Activated T-cell treated with anti-CD3 and anti-CD28 coated beads, Interleukin-2, amount 50 U/mL, for 48 hours (primary cell): ENCODE measurements around the gene RNASE11.
"Not testable (repeated sequence)": the region's sequence is repeated elsewhere in the genome, so short reads cannot be mapped to it uniquely, and the experiment has no call there.

Experiments used
- DNase-seq, 2 experiments: peaks; one replicate each; pipeline ENCODE4 v3.0.0-alpha.2; 2020

The RNASE11 gene

DNA sequence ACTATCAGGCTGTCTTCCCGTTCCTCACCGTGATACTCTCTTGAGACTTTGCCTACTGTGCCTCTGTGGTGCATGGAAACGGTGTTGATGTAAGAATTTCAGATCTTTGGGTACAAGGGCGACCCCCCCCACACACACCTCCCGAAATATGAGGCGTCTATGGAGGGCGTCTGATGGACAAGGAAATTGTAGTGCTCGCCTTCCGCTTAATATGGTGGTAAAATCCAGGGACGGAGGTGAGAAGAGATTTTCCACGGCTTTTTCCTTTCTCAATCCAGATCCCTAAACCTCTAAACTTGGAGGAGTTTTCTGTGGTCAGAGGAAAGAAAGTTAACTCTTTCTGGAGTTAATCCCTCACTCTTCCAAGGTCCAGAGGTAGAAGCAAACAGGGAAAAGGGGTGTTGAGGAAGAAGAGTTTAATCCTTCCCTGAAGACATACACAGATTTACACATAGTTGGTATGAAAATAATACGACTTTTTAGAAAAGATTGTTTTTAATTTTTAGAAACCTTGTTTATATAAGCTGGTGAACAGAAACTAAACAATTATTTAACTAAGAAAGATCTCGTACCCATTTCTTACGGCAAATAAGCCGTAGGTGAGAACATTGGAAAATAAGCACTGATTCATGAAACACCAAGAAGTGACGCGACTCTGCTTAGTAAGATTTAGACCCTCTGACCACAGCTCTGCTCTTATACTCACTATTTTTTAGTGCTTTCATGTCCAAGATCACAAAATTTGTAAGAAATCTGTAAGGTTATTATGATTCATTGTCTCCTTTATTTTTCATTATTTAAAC, 26.4 kb upstream of the RNASE11 start:
- DNase-seq = no peak

DNA sequence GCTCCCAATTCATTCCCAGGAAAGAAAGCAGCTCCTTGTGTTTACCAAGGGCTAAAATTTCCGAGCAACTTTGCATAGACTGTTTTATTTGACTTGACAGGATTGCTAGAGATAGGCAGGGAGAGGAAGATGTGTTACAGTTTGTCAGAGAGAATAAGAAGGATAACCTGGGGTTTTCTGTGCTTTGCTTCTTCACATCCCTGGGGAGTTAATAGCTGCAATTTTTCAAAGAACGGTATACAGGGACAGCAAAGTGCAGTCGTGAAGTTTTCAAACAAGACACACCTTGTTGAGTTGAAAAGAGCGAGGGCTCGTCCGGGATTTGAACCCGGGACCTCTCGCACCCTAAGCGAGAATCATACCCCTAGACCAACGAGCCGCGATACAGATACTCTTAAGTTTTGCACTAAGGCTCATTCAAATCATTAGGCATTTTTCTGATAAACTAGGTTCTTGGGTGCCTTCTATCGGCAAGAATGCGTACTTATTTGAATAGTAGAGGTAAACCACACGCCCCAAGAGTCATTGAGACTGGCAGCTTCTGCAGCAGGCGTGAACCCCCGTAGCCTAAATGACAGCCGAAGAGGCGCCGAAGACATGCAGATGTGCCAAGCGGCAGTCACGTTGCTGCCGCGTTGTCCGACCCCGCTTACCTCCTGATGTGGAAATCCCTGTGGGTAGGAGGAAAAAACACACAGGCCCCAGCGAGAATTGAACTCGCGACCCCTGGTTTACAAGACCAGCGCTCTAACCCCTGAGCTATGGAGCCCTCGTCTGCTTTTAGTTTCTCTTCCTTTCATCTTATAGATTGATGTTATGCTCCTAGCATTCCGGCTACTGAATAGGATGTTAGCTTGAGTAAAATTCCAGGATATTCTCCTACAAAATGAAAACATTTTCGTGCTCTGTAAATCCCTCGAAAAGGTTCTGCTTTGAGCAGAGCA, 25.6 kb upstream of the RNASE11 start:
- DNase-seq = peak; percentile 90 to 91

DNA sequence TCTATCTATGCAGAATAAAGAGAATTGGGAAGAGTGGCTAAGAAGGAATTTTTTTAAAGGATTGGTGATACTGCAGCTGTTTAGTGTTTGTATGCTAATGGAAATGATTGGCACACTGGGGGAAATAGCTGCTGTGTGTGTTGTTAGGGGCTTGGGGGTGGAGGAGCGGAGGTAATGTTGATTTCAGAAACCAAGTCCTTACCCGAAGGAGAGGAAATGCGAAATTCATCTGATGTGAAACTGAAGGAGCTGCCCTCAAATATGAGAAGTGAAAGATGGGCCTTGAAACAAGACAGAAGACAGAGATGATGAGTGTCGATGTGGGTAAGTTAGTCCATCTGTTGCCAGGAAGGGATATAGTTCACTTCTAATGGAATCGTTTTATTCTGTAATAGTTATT, 24.6 kb upstream of the RNASE11 start:
- no peak for DNase-seq

DNA sequence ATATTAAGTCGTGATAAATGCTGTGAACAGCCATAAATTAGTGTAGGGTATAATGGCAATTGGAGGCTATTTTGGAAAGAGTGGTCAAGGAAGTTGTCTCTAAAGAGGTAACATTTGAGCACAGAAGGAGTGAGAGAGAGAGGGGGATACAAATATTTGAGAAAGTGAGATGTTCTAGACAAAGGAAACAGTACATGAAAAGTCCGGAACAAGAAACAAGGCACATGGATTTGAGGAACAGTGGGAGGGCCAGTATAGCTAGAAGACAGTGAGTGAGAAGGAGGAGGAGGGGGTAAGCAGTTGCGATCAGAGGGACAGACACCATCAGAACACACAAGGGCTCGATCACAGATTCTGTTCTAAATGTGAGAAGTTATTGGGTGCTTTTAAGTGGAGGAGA, 23.5 kb upstream of the RNASE11 start:
- no peak for DNase-seq

DNA sequence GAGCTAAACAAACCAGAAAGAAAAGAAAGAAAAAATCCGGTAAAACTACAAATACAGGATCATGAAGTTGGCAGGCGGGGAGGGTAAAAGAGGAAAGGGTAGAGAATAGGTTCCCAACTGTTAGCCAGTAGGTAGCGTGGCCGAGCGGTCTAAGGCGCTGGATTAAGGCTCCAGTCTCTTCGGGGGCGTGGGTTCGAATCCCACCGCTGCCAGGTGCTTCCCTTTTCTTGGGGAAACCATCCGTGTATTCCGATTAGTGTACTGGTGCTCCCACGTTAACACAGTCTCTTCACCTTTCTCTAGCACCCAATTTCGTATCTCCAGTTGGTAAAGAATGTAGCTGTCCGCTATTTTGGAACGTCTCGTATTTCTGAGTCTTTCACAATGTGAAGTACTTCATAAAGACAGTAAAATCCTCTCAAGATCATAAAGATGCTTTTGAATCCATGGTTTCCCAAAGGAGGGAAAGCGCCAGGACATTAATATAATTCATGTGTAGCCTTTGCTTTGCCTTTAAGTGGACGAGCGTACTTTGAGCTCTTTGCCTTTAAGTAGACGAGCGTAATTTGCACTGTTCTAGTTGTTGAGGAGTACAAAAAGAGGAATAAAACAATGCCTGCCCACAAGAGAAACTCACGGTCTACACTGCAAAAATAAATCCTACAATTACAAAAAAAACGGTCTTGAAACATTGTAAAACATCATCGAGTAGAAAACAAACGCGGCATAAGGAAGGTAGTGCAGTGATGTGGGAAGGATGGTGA, 22.4 kb upstream of the RNASE11 start:
- DNase-seq = peak; percentile 90 to 94

DNA sequence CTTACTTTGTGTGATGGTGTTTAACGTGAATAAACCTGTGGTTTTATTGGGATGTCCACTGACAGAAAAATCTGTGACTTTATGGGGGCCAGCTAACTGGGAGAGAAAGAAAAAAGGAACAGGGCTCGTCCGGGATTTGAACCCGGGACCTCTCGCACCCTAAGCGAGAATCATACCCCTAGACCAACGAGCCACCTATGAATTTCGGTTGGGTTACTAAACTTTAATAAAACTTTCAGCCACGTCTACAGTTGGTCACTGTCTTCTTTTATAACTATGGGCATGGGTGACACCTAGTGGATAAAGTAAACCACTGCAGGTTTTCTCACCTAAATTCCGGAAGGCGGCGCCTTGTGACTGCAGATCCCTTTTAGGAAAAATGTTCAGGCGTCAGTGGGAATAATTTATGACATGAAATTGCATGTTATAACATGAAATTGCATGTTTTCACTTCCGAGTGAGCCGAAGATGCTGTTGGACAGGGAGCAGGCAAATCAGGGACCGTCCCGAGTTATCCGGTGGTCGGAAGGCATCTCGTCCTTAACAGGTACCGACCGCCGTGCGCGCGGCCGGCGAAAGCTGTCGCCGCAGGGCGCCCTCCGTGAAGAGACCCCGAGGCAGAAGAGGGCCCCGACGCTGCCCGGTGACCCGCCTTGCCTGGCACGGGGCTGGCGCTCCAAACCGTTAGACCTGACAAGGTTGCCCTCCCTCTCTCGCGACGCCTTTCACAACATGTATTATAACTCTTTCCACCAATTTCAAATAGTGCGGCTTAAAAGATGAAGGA, 21.6 kb upstream of the RNASE11 start:
- DNase-seq = peak; percentile 79 to 80

DNA sequence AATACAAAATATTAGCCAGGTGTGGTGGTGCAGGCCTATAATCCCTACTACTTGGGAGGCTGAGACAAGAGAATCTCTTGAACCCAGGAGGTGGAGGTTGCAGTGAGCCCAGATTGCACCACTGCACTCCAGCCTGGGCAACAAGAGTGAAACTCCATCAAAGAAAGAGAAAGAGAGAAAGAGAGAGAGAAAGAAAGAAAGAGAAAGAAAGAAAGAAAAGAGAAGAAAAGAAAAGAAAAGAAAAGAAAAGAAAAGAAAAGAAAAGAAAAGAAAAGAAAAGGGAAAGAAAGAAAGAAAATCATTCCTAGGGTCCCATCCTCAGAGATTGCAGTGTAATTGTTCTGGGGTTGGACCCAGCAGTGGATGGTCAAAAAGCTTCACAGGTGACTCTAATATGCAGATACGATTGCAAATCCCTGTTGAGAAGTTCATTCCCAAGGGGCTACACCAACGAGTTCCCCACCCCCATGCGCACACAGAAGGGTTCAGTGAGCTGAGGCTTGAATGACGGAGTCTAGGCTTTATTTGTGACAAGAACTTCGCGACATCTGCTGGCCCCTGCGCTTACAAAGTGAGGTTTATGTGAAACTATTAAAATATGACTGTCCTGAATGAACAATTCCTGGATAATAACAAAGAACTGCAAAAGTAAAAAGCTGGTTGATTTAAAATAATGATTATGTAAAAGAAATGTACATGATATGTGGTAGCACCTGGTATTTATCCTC, 20.7 kb upstream of the RNASE11 start:
- DNase-seq = no peak

DNA sequence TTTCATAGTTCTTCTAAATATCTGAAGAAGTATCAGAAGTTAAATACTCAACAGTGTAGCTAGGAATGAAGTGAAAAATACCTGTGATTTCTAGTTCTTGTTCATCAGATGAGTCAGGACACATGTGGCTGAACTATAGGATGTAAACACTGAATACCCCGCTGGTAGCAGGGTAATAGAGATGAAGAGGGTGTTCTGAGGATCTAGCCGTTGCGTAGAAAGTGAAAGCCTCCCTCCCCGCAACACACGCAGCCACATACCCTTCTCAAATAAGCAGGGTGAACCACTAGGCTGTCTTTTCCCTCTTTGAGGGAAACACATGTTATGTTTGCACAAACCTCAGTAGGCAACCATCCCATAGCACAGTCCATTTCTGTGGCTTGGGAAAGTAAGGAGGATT, 19.8 kb upstream of the RNASE11 start:
- DNase-seq = no peak

DNA sequence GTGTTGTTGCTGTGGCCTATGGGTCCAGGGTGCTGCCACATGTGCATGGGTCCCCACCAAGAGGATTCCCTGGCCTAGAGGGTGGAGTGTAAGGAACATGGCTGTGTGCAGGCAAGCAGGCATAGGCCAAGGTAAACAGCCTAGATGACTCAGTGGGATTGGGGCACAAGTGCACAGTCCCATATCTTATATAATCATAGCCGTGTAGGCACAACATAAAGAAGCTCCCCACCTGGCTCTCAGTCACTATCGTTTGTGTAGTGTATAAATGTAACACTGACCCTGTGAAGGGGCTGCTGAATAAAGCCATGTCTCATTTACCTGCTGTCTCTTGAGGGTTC, 19.1 kb upstream of the RNASE11 start:
- DNase-seq = no peak

DNA sequence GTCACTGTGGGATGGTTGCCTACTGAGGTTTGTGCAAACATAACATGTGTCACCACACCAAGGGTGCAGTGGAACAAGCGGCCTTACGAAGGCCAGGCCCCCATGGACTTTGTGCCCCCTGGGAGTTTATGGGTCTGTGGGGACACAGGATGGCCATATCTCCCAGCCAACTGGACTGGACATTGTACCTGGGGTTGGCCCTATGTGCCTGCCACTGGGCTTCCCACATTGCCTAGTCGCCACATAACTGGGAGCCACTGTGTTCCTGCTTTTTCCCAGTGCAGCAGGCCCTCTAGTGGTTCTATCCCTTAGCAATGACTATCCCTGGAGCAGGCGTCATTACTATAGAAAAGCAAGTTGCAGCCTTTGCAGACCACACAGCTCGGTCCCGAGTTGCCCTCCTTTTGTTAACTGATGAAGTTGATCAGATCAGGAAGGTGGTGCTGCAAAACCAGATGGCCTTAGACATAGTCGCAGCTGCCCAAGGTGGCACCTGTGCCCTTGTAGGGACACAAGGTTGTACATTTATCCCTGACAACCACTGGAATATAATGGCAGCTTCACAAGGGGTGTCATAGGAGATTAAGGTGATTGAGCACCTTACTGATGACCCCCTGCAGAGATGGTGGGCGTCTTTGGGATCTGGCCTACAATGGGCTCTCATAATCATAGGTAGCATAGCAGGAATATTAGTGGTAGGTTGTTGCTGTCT, 18.5 kb upstream of the RNASE11 start:
- DNase-seq = no peak

DNA sequence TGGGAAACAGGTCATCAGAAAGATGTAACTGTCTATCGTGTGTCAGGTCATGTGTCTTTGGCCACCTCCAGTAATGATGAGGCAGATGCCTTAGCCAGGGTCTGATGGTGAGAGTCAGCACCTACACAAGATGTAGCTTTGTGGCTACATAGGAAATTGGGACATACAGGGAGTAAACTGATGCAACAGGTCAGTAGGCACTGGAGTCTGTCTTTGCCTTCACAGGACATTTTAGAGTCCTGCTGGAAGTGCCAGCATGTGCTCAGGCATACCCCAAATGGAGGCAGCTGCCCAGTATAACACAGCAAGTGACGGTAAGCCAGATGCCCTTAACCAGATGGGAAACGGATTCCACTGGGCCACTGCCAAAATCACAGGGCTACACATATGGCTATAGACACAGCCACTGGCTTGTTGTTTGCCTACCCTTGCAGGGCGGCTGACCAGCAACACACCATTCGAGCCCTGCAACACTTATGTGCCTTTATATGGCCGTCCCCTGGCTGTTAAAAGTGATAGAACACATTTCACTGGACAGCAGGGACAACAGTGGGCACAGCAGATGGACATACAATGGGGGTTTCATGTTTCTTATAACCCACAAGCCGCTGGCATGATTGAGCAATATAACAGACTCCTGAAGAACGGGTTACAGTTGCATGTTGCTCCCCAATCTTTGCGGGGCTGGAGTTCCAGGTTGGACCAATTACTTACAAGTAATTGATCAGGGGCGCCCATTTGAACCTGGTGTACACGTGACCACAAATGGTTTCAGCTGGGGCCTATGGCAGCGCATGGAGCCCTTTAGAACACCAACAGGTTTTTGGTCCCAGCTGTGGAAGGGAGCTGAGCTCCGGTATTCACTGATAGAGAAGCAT, 16.3 kb upstream of the RNASE11 start:
- no peak for DNase-seq

DNA sequence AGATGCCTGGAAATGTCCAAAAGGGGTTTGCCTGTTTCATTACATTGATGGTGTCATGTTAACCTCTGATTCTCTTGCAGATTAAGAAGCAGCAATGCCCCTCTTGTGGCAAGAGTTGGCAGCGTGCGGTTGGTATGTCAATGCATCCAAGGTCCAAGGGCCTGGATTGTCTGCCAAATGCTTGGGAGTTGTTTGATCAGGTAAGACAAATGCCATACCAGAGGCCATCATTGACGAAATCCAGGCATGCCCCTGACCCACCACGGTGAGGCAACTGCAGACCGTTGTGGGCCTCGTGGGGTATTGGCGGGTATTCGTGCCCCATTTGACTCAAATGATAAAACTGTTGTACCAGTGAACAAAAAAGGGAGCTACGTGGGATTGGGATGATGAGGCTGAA, 14.8 kb upstream of the RNASE11 start:
- no peak for DNase-seq

DNA sequence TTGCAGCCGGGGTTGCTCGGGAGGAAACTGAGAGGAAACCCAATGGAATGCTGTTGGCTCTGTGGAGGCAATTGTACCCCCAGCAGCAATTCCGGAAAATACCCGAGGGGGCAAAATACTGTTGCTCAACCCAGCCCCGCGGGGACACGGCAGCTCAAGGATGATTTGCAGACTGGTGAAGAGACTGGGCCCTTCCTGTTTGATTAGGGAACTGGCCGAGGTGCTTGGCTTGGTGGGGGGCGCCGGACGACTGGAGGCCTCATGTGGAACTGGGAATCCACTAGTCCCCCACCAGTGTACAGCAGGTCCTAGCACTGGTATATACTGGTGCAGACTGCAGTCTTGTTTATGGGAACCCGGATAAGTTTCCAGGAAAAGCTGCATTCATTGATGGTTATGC, 13.7 kb upstream of the RNASE11 start:
- DNase-seq = no peak

DNA sequence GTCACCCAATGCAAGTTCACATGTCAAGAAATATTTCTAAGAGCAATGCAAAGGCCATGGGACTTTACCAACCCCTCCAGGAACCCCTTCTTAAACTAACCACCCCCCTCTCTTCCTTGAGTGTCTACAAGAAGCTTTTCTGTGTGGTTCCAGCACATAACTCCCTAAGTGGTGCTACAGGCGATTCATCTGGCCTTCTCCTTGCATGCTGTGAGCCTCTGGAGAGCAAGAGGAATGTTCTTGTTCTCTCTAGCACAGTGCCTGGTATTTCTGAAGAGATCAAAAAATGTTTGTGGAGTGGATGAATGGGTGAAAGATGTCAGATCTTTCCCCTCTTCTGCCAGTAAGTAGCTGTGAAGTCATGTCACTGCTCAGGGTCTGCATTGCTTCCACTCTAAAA, 9.3 kb upstream of the RNASE11 start:
- DNase-seq = no peak

DNA sequence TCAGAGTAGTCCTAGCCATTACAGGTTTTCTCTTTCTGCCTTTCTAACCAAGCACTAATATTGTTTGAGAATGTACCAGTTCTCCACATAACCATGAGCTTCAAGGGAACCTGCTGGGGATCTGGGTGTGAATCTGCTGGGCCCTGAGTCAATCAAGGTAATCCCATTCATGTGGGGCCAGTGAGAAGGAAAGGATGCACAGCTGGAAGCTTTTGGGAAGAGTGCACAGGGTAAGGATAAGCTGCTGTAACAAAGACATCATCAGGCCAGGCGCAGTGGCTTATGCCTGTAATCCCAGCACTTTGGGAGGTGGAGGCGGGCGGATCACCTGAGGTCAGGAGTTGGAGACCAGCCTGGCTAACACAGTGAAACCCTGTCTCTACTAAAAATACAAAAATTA, 7.9 kb upstream of the RNASE11 start:
- not testable (repeated sequence) for DNase-seq

DNA sequence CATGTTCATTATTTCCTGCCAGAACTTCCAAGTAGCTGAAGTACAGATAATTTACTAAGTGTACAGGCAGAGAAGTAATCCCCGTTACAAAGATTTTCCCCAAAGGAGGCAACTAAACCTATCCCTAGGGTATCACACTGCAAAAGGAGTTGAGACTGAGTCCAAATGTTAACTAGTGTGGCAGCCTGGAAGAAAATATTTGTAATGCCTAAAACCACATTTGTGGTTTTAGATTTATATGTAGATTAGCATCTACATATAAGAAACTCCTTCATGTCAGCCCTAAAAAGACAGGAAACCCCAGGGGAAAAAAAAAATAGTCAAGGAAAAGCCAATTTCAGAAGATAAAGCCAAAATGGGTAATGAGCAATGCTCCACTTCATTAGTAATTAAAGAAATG, 4.8 kb upstream of the RNASE11 start:
- DNase-seq = no peak

DNA sequence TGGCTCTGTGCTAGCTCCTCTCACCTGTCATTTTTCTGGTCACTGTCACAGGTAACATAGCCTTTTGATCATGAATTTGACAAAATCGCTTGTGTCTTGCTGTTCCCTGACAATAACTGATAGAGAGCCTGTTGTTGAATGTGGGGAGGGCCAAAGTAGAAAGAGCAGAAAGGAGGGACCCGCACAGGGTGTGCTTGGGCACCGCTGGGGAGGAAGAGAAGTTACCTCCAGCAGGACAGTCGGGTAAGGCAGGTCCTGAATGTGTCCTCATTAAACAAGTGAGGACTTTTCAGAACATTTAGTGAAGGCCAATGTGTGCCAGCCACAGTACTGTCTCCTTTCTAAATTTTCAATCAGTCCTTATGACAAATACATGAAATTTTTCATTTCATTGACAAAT, 3.4 kb upstream of the RNASE11 start, which contains the start of gene RNASE12:
Gene RNASE12 (minus strand): TSS at position 142 of the 400 bp plus-strand sequence. CDS start 653 bp downstream, outside the sequence.
- DNase-seq = no peak

DNA sequence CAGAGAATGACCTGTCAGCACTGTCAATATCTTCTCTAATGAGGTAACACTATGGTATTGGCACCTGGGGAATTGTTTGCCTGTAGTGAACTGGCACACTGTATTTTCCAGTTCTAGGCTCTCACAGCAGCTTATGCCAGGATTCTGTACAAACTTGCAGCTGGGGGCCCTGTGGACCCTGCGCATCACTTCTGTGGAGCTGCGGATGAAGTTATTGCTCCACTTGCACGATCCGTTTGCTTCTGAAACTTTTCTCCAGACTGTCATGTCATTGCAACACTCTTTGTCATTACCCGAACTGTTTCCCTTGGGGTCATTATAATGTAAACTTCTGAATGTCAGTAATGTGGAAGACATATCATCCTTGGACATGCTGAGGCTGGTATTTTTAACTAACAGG, 3.9 kb downstream of the RNASE11 start:
- no peak for DNase-seq

DNA sequence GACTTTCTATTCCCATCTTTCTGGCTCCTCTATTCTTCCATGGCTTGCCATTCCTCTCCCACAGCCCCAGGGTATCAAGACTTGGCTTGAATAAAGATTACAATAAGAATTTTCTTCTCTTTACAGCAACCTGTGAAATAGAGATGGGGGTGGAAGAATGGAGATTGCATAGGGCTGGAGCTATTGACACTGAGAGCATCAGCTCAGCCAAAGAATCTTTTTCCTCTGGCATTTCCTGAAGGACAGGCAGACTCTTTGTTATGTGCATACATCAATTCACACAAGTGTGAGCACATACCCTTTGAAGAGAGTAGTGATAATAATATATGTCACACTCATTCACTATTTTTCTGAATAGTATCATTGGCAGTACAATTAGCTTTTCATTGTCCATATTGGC, 4.7 kb downstream of the RNASE11 start:
- DNase-seq = no peak

DNA sequence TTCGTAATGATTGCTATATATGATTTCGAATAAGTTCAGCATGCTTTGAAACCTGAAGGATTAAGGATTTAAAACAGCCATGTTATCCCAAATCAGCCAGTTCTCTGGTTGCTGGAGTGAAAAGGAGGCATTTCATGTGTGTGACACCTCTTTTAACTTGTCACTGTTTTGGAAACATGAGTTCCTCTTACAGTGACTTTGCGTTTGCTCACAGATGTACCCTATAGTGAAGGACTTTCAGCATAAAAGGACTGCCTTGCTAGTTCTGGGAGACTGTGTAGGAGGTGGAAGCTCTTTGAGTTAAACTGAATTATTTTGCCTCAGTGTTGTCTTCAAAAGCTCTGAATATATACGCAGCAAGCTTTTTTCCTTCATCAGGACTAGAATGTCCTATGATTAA, 7.6 kb downstream of the RNASE11 start:
- no peak for DNase-seq
